Endometrial microvascular endothelial cells (primary cell): ENCODE results near the gene VPREB3. TPM values are rescaled to one million over a fixed set of nuclear protein-coding genes. Genes with fewer than 3 reads are reported as not detected.

Experiments
- in situ Hi-C: cut with HindIII; loops from 2 replicates; pipeline ENCODE4 v1.10.0; 2017; ENCODE audit warnings: low sequenced_read_pairs, low pct_unique_long_range_greater_than_20kb; ENCODE audit errors: inconsistent ontology term
- total RNA-seq: library from RNA; depleted of rRNA; stranded (reverse); fragments of >200 nt; gene quantifications from one replicate; pipeline ENCODE4 v1.2.3, GENCODE V29; 2015; ENCODE audit errors: inconsistent ontology term

VPREB3 gene
- total RNA-seq, 1 donor from 2014 or later, result not detected

GRCh38 chr22:23784215-23784732 lies 30.0 kb upstream of the VPREB3 start:
- in situ Hi-C loops, result no loop called here

- in situ Hi-C loops, result no loop called here
Observed at GRCh38 chr22:23783265-23784150, 29.3 kb upstream of the VPREB3 start.

GRCh38 chr22:23782703-23783102 lies 28.5 kb upstream of the VPREB3 start:
- in situ Hi-C loops, result no loop called here

- in situ Hi-C loops, result no loop called here
Observed at GRCh38 chr22:23782252-23782651, 28.0 kb upstream of the VPREB3 start.

- in situ Hi-C loops, result no loop called here
Observed at GRCh38 chr22:23781511-23782183, 27.4 kb upstream of the VPREB3 start.

- in situ Hi-C loops, result no loop called here
Observed at GRCh38 chr22:23781065-23781464, 26.8 kb upstream of the VPREB3 start.

- in situ Hi-C loops, result no loop called here
Observed at GRCh38 chr22:23780146-23780748, 26.0 kb upstream of the VPREB3 start.

GRCh38 chr22:23779731-23780130 lies 25.5 kb upstream of the VPREB3 start:
- in situ Hi-C loops, result no loop called here

GRCh38 chr22:23779083-23779482 lies 24.9 kb upstream of the VPREB3 start:
- in situ Hi-C loops, result no loop called here

GRCh38 chr22:23778577-23778900 lies 24.3 kb upstream of the VPREB3 start:
- in situ Hi-C loops, result no loop called here

- in situ Hi-C loops, result no loop called here
Observed at GRCh38 chr22:23777776-23778576, 23.8 kb upstream of the VPREB3 start.

GRCh38 chr22:23775779-23776375 lies 21.7 kb upstream of the VPREB3 start:
- in situ Hi-C loops, result no loop called here

- in situ Hi-C loops, result no loop called here
Observed at GRCh38 chr22:23774922-23775436, 20.8 kb upstream of the VPREB3 start.

- in situ Hi-C loops, result no loop called here
Observed at GRCh38 chr22:23774114-23774921, 20.1 kb upstream of the VPREB3 start.

GRCh38 chr22:23773483-23774113 lies 19.4 kb upstream of the VPREB3 start:
- in situ Hi-C loops, result no loop called here

- in situ Hi-C loops, result no loop called here
Observed at GRCh38 chr22:23772649-23773473, 18.6 kb upstream of the VPREB3 start, which contains the start of gene MMP11. Gene MMP11 (plus strand): TSS chr22:23772849. CDS start chr22:23772871, 22 bp downstream.
